GM23248 (cell line): ENCODE results near the gene GNAI2. TPM values are rescaled to one million over a fixed set of nuclear protein-coding genes. Genes with fewer than 3 reads are reported as not detected.

Source experiments
- DNase-seq: peaks from one replicate; pipeline ENCODE4 v3.0.0-alpha.2; 2015
- H2AFZ ChIP-seq: fragments of 200-600 bp; sonication (generic); 2 replicates; pipeline ENCODE4 v1.6.1; 2016; ENCODE audit warnings: antibody characterized with exemption
- H3F3A ChIP-seq: fragments of 200-600 bp; sonication (generic); 2 replicates; pipeline ENCODE4 v1.6.1; 2016; ENCODE audit warnings: mild to moderate bottlenecking, antibody characterized with exemption, mixed run types; ENCODE audit not compliant: insufficient read depth
- H3K27ac ChIP-seq: fragments of 200-600 bp; sonication (generic); 2 replicates; pipeline ENCODE4 v1.5.1; 2016; ENCODE audit warnings: mild to moderate bottlenecking
- H3K27me3 ChIP-seq: fragments of 200-600 bp; sonication (generic); replicated peaks from 2 replicates; pipeline ENCODE4 v1.6.1; 2016; ENCODE audit warnings: mild to moderate bottlenecking; ENCODE audit not compliant: insufficient read depth
- H3K36me3 ChIP-seq: fragments of 200-600 bp; sonication (generic); 2 replicates; pipeline ENCODE4 v1.6.1; 2016; ENCODE audit warnings: low read depth, mild to moderate bottlenecking
- H3K4me1 ChIP-seq: fragments of 200-600 bp; sonication (generic); 2 replicates; pipeline ENCODE4 v1.6.1; 2016; ENCODE audit warnings: mild to moderate bottlenecking; ENCODE audit not compliant: insufficient read depth
- H3K4me2 ChIP-seq: fragments of 200-600 bp; sonication (generic); one replicate; pipeline ENCODE4 v1.6.1; 2016; ENCODE audit warnings: mild to moderate bottlenecking; ENCODE audit not compliant: unreplicated experiment
- H3K4me3 ChIP-seq: fragments of 200-600 bp; sonication (generic); 2 replicates; pipeline ENCODE4 v1.5.1; 2016; ENCODE audit warnings: mild to moderate bottlenecking
- H3K79me2 ChIP-seq: fragments of 200-600 bp; sonication (generic); 2 replicates; pipeline ENCODE4 v1.6.1; 2016; ENCODE audit warnings: mild to moderate bottlenecking; ENCODE audit not compliant: insufficient read depth
- H3K9ac ChIP-seq: fragments of 200-600 bp; sonication (generic); 2 replicates; pipeline ENCODE4 v1.6.1; 2016; ENCODE audit warnings: mild to moderate bottlenecking
- H3K9me2 ChIP-seq: fragments of 200-600 bp; sonication (generic); 2 replicates; pipeline ENCODE4 v1.6.1; 2016; ENCODE audit warnings: mixed run types, mild to moderate bottlenecking, moderate library complexity; ENCODE audit not compliant: insufficient read depth
- H3K9me3 ChIP-seq: fragments of 200-600 bp; sonication (generic); one replicate; pipeline ENCODE4 v1.6.1; 2017; ENCODE audit warnings: low read depth
- H4K20me1 ChIP-seq: fragments of 200-600 bp; sonication (generic); 2 replicates; pipeline ENCODE4 v1.6.0; 2016; ENCODE audit not compliant: insufficient read depth
- EZH2 ChIP-seq: fragments of 200-600 bp; sonication (generic); IDR thresholded peaks from 2 replicates; pipeline ENCODE4 v1.6.1; 2018; ENCODE audit warnings: antibody characterized with exemption, mild to moderate bottlenecking; ENCODE audit not compliant: insufficient read depth, poor library complexity, severe bottlenecking
- EZH2phosphoT487 ChIP-seq: fragments of 200-600 bp; sonication (generic); IDR thresholded peaks from 2 replicates; pipeline ENCODE4 v1.6.1; 2018; ENCODE audit warnings: antibody characterized with exemption, moderate library complexity, mild to moderate bottlenecking, low read depth; ENCODE audit not compliant: insufficient read depth
- WGBS, 2 experiments: methylation state at CpG; one replicate each; pipeline ENCODE4 v1.1.6; 2015 to 2017; ENCODE audit warnings: low lambda C conversion rate in 2 of 2, low coverage in 1 of 2; ENCODE audit errors: missing lambda C conversion rate in 2 of 2; 5-methylcytosine and 5-hydroxymethylcytosine counted together
- in situ Hi-C: fragments of 300-500 bp; cut with MboI; formaldehyde crosslinking; loops from 2 replicates; pipeline ENCODE4 v1.15.0; 2020
- polyA plus RNA-seq: library from polyadenylated mRNA; unstranded; fragments of >200 nt; fragmentation: Nextera tagmentation; extraction: Ambion mirVana; gene quantifications from 2 replicates; pipeline ENCODE4 v1.2.1, GENCODE V29; 2016
- total RNA-seq: library from RNA; depleted of rRNA; stranded (reverse); fragments of >200 nt; shearing (Covaris generic); gene quantifications from 2 replicates; pipeline ENCODE4 v1.2.3, GENCODE V29; 2014

The GNAI2 gene
- total and polyA plus RNA-seq, 2 experiments from 2014 or later = 424 to 427 TPM

DNA sequence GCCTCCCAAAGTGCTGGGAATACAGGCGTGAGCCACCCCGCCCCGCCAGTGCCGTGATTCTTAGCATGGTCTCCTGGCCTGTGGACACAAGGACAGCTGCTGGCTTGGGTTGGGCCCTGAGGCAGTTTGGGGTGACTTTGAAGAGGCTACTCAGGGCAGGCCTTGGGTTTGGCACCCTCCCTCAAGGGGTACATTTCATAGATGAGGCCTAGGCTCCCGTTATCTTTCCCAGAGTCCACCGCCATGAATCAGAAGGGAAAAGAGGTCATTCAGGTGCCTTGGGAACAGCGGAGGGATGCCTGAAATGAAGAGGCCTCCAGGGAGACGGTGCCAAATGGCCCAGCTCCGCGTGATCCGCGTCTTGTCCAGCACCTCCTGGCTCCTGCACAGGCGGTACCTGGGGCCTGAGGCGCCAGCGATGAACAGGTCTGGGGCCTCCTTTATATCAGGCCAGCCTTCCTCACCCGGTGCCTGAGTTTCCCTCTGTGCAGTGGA, 9.3 kb downstream of the GNAI2 start:
- peak overlapping the region; percentile 62 for H3K4me3 ChIP-seq
- peak overlapping the region; percentile 82 for H3K4me2 ChIP-seq
- H3K27me3 ChIP-seq = no peaks in the 10 kb centered on the region
- H3K27ac ChIP-seq = peak overlapping the region; percentile 91
- H3K4me1 ChIP-seq = peaks cover 50% of the 10 kb centered on the region
- peaks cover 44% of the 10 kb centered on the region for H3F3A ChIP-seq
- H3K9me3 ChIP-seq = no peaks in the 10 kb centered on the region
- no peaks in the 10 kb centered on the region; the same call in 1 of the 2 replicates for H3K36me3 ChIP-seq
- no peak overlapping the region for H2AFZ ChIP-seq
- peaks cover 92% of the 10 kb centered on the region for H3K79me2 ChIP-seq
- no peak for DNase-seq
- peak overlapping the region; percentile 77 for H3K9ac ChIP-seq
- H3K9me2 ChIP-seq = no peaks in the 10 kb centered on the region
- in situ Hi-C loops = no loop called here
- 63 to 68% methylated on average over 16 of the region's 16 CpGs for WGBS, 2 experiments
- no peaks in the 10 kb centered on the region for H4K20me1 ChIP-seq
- TF ChIP-seq EZH2 (no peak), EZH2phosphoT487 (no peak)

DNA sequence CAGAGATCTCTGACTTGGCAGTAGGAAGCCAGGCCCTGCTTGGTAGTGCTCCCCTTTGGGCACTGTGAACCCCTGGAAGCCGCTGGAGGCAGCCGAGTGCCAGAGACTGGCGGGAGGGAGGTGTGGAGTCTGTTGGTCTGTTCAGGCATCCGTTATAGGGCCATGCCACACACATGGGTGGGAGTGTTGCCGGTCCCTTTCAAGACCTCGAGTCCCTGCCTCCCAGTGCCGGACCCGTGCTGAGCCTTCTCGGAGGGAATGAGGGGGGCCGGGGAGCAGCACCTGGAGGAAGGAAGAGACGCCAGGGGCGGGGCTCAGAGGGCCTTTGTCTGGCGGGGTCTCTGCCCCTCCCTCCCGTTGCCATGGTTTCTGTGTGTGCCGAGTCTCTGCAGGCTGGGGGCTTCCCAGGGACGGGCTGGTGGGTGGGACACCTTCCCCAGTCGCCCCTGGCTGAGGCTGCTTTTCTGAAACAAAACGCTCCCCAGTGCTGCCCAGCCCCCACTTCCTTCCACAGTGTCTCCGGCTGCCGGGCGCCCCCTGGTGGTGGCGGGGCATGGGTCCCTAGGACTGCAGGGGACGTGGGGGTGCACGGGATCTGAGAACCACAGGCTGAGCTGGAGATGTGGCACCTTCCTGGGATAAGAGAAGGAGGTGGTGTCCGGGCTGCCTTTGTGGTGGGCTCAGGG, 10.0 kb downstream of the GNAI2 start:
- H4K20me1 ChIP-seq = no peaks in the 10 kb centered on the region
- H2AFZ ChIP-seq = no peak overlapping the region
- TF ChIP-seq EZH2phosphoT487 (no peak), EZH2 (no peak)
- peaks cover 92% of the 10 kb centered on the region for H3K79me2 ChIP-seq
- peaks cover 45% of the 10 kb centered on the region for H3F3A ChIP-seq
- peak overlapping the region; percentile 91 for H3K27ac ChIP-seq
- H3K4me1 ChIP-seq = peaks cover 50% of the 10 kb centered on the region
- H3K9me3 ChIP-seq = no peaks in the 10 kb centered on the region
- DNase-seq = peak; percentile 94
- 4 to 7% methylated on average over 19 to 24 of the region's 25 CpGs for WGBS, 2 experiments
- no peaks in the 10 kb centered on the region for H3K9me2 ChIP-seq
- in situ Hi-C loops = no loop called here
- H3K4me3 ChIP-seq = peak overlapping the region; percentile 62
- H3K9ac ChIP-seq = peak overlapping the region; percentile 77
- H3K36me3 ChIP-seq = no peaks in the 10 kb centered on the region; the same call in 1 of the 2 replicates
- no peaks in the 10 kb centered on the region for H3K27me3 ChIP-seq
- peak overlapping the region; percentile 82 for H3K4me2 ChIP-seq

DNA sequence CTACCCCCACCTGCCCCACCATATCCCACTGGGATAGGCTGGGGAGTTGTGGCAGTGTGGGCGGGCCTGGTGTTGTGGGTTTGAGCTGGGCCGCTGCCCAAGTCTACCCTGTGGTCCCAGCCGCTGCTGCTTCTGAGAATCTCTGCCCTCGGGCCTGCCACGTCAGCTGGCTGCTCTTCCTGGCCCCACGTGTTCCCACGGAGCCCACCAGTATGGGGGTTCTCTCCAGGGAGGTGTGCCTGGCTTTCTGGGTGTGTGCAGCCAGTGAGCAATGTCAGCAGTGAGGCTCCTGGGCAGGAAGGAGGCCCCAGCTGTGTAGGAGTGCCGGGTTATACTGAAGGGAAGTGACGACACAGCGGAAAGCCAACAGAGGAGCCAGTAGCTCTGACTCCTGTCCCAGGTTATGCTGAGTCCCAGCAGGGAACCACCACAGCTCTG, 10.5 kb downstream of the GNAI2 start:
- in situ Hi-C loops = no loop called here

DNA sequence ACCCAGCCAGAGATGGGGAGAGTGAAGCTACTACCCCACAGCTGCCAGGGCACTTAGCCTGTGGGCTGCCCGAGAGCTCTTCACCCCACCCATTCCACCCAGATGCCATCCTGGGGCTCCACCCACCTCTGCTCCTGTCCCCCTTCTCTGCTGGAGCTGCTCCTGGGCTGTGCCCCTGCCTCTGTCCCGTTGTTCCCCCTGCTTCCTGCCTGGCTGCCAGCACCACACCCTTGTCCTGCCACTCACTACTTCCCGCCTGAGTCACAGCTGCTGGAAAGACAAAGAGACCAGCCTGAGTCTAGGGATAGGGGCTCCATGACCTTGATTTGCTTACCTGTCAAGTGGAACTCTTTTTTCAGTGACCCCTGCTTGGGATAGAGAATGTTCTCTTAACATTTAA, 12.4 kb downstream of the GNAI2 start:
- in situ Hi-C loops = no loop called here
- Histone ChIP-seq H3K9me2 (no peaks in the 10 kb centered on the region), H3K4me3 (no peak overlapping the region), H3K9me3 (no peaks in the 10 kb centered on the region), H4K20me1 (no peaks in the 10 kb centered on the region), H3K9ac (peak overlapping the region; percentile 77), H3K4me2 (peak overlapping the region; percentile 23), H3K27ac (peak overlapping the region; percentile 91), H3K4me1 (peaks cover 46% of the 10 kb centered on the region), H3K79me2 (peaks cover 92% of the 10 kb centered on the region), H3K36me3 (peaks cover 4% of the 10 kb centered on the region; the same call in 1 of the 2 replicates), H3F3A (peaks cover 41% of the 10 kb centered on the region), H3K27me3 (no peaks in the 10 kb centered on the region), H2AFZ (no peak overlapping the region)
- no peak for TF ChIP-seq EZH2phosphoT487
- TF ChIP-seq EZH2 = no peak
- peak; percentile 72 for DNase-seq
- WGBS, 2 experiments = 6 to 9% methylated on average over 3 of the region's 3 CpGs

More for the DNA sequence above, 10.5 kb downstream of the GNAI2 start:
- Histone ChIP-seq H3F3A (peaks cover 45% of the 10 kb centered on the region), H4K20me1 (no peaks in the 10 kb centered on the region), H3K4me1 (peaks cover 52% of the 10 kb centered on the region), H2AFZ (no peak overlapping the region), H3K9ac (peak overlapping the region; percentile 77), H3K9me2 (no peaks in the 10 kb centered on the region), H3K79me2 (peaks cover 92% of the 10 kb centered on the region), H3K9me3 (no peaks in the 10 kb centered on the region), H3K27ac (peak overlapping the region; percentile 91), H3K36me3 (no peaks in the 10 kb centered on the region; the same call in 1 of the 2 replicates), H3K4me2 (peak overlapping the region; percentile 82), H3K4me3 (peak overlapping the region; percentile 62), H3K27me3 (no peaks in the 10 kb centered on the region)
- TF ChIP-seq EZH2 = no peak
- TF ChIP-seq EZH2phosphoT487 = no peak
- peak; percentile 99 for DNase-seq
- WGBS, 2 experiments = 6 to 9% methylated on average over 10 of the region's 10 CpGs
